Measurements from ENCODE around the gene CELSR3. TPM values are rescaled to one million over a fixed set of nuclear protein-coding genes. Genes with fewer than 3 reads are reported as not detected.
A peak's percentile ranks its signal among the peaks of the same experiment; 100 is the strongest.

Gene CELSR3
- total and polyA plus RNA-seq, 2 of the 4 experiments (the other 2 are of a cell fraction) = 0.18 to 0.63 TPM

- in situ Hi-C loops (cut with MboI; ENCODE audit: low sequenced_read_pairs) = no loop called here
- Histone ChIP-seq H3K9me1 (ENCODE audit: insufficient read depth, low read length) (peaks cover 52% of the 10 kb centered on the region), H3K23ac (ENCODE audit: low read depth, low read length) (peak overlapping the region; percentile 95), H2AK9ac (replicated peaks; ENCODE audit: low read depth, low read length, poor library complexity) (peak overlapping the region; percentile 99), H2BK20ac (ENCODE audit: low read depth, low read length) (peak overlapping the region; percentile 55; the same call in 1 of the 2 replicates), H3K9ac (ENCODE audit: low read depth, low read length) (peak overlapping the region; percentile 99), H3K4me3 (ENCODE audit: insufficient read depth, low read depth, low read length) (peak overlapping the region; percentile 99), H2BK120ac (ENCODE audit: low read depth, low read length) (peak overlapping the region; percentile 78; the same call in 1 of the 2 replicates), H4K91ac (ENCODE audit: insufficient read depth, low read depth, low read length) (peak overlapping the region; percentile 46), H4K8ac (ENCODE audit: low read depth in 2 of 2, low read length in 2 of 2) (peak overlapping the region; percentile 81 to 91; a peak in 3 of 4 replicates), H2AK5ac (ENCODE audit: low read depth, low read length) (peak overlapping the region; percentile 55), H4K5ac (ENCODE audit: low read depth, low read length) (peak overlapping the region; percentile 27), H3K4me1 (ENCODE audit: control insufficient read depth, insufficient read depth, low read length) (peaks cover 47% of the 10 kb centered on the region), H3K79me1 (ENCODE audit: low read depth in 1 of 2, low read length in 2 of 2) (peaks cover 26 to 78% of the 10 kb centered on the region in 2 experiments), H3K4me2 (ENCODE audit: low read depth, low read length) (peak overlapping the region; percentile 84), H3K4ac (ENCODE audit: low read depth, low read length) (peak overlapping the region; percentile 83), H4K20me1 (ENCODE audit: insufficient read depth, low read length) (peaks cover 42% of the 10 kb centered on the region), H2BK5ac (ENCODE audit: low read depth, low read length, poor library complexity, severe bottlenecking) (peak overlapping the region; percentile 62), H3K27me3 (ENCODE audit: control insufficient read depth, insufficient read depth, low read length) (no peaks in the 10 kb centered on the region), H2AFZ (replicated peaks; ENCODE audit: low read length, poor library complexity) (peak overlapping the region; percentile 83), H2BK15ac (ENCODE audit: low read depth, low read length) (peak overlapping the region; percentile 53; the same call in 2 of the 3 replicates), H3K56ac (ENCODE audit: extremely low read depth, insufficient read depth, low read length) (no peak overlapping the region; the same call in 1 of the 2 replicates), H3K36me3 (ENCODE audit: control insufficient read depth, insufficient read depth, low read length) (peaks cover 55% of the 10 kb centered on the region), H3K14ac (replicated peaks; ENCODE audit: low read depth, low read length) (peak overlapping the region; percentile 92), H3K18ac (ENCODE audit: low read depth, low read length) (peak overlapping the region; percentile 62), H3K27ac (ENCODE audit: insufficient read depth, low read length) (peak overlapping the region; percentile 65), H3K9me3 (ENCODE audit: control insufficient read depth, insufficient read depth, low read length) (no peaks in the 10 kb centered on the region)
- intact Hi-C loops (cut with micrococcal nuclease) = loop anchor here (2.0 to 5.0 kb wide), 2 partner anchors 50 to 217 kb away; partner anchors contain the start of gene SLC26A6
- POLR2A ChIA-PET (ENCODE audit: unreplicated experiment) = no interaction called here
- DNase-seq (peak; percentile 38), ATAC-seq (ENCODE audit: low read depth) (0 out of 2 replicates have a peak, but pooled peaks have one; percentile 1)
- TF ChIP-seq SMC3 (IDR thresholded peaks at IDR 0.05; ENCODE audit: low read depth, low read length) = no peak
- TF ChIP-seq CHD1 (IDR thresholded peaks at IDR 0.05; ENCODE audit: low read depth, low read length) = no peak
- no peak for TF ChIP-seq ELK1 (IDR thresholded peaks at IDR 0.05; ENCODE audit: borderline replicate concordance, low read depth, low read length)
- no peak for TF ChIP-seq MXI1 (IDR thresholded peaks at IDR 0.05; ENCODE audit: borderline replicate concordance, low read depth, low read length)
- dilution Hi-C loops (cut with HindIII; ENCODE audit: low sequenced_read_pairs, unreplicated experiment) = no loop called here
- BruUV-seq (replicated peaks) = no TSS peak
- CTCF ChIA-PET = no interaction called here
- no CpG with 5 or more reads among the region's 7 CpGs for WGBS, 2 experiments (ENCODE audit: extremely low coverage in 2 of 2, insufficient read length in 1 of 2)
Measured at GRCh38 chr3:48684480-48685143, 21.9 kb upstream of the CELSR3 start.
